DND-41 (cell line): ENCODE data around the gene ZDHHC22.

Experiments used
- ATAC-seq: fragments of 200-7000 bp; cut with Tn5 transposase; 3 replicates; pipeline ENCODE4 v1.9.1; 2021; ENCODE audit warnings: low read depth; ENCODE audit not compliant: insufficient read depth
- DNase-seq: peaks from one replicate; pipeline ENCODE4 v3.0.0-alpha.2; 2020
- H2AFZ ChIP-seq: 2 replicates; pipeline ENCODE4 v1.6.0; 2012; ENCODE audit warnings: low read depth, low read length
- H3K27ac ChIP-seq: 2 replicates; pipeline ENCODE4 v1.5.1; 2012; ENCODE audit warnings: low read length, inconsistent platforms
- H3K27me3 ChIP-seq: fragments of 200-600 bp; sonication (generic); 2 replicates; pipeline ENCODE4 v1.6.0; 2012; ENCODE audit warnings: low read length, mild to moderate bottlenecking, inconsistent platforms; ENCODE audit not compliant: insufficient read depth, poor library complexity
- H3K36me3 ChIP-seq: 2 replicates; pipeline ENCODE4 v1.5.1; 2012; ENCODE audit warnings: low read length, inconsistent platforms; ENCODE audit not compliant: insufficient read depth
- H3K4me1 ChIP-seq: 2 replicates; pipeline ENCODE4 v1.5.1; 2012; ENCODE audit warnings: mild to moderate bottlenecking, low read length; ENCODE audit not compliant: insufficient read depth
- H3K4me2 ChIP-seq: 2 replicates; pipeline ENCODE4 v1.6.0; 2012; ENCODE audit warnings: mild to moderate bottlenecking, moderate library complexity, low read length, inconsistent platforms; ENCODE audit not compliant: insufficient read depth
- H3K4me3 ChIP-seq, 2 experiments: fragments of 200-600 bp in 1 of 2; shearing (Covaris generic) in 1 of 2; 2 replicates each; pipeline ENCODE4 v1.5.1; 2012 to 2016; ENCODE audit warnings: inconsistent platforms in 2 of 2, low read length in 2 of 2, mild to moderate bottlenecking in 2 of 2, low read depth in 1 of 2, moderate library complexity in 1 of 2
- H3K79me2 ChIP-seq: 2 replicates; pipeline ENCODE4 v1.6.0; 2012; ENCODE audit warnings: low read length, inconsistent platforms; ENCODE audit not compliant: insufficient read depth
- H3K9ac ChIP-seq: 2 replicates; pipeline ENCODE4 v1.6.0; 2012; ENCODE audit warnings: low read depth, mild to moderate bottlenecking, inconsistent platforms, low read length, moderate library complexity
- H3K9me3 ChIP-seq: 2 replicates; pipeline ENCODE4 v1.5.1; 2012; ENCODE audit warnings: low read length, moderate library complexity, mild to moderate bottlenecking, inconsistent platforms; ENCODE audit not compliant: insufficient read depth, severe bottlenecking
- H4K20me1 ChIP-seq: 2 replicates; pipeline ENCODE4 v1.6.0; 2012; ENCODE audit warnings: low read length; ENCODE audit not compliant: insufficient read depth
- EZH2 ChIP-seq: IDR thresholded peaks from 3 replicates; pipeline ENCODE4 v1.6.1; 2012; ENCODE audit warnings: borderline replicate concordance, low read depth, mild to moderate bottlenecking, moderate library complexity, low read length, inconsistent platforms; ENCODE audit not compliant: severe bottlenecking
- TF ChIP-seq, protein P1 (sequence below): IDR thresholded peaks from 2 replicates; pipeline ENCODE4 v1.5.1; 2012; ENCODE audit warnings: borderline replicate concordance, low read length, moderate library complexity, mild to moderate bottlenecking; ENCODE audit not compliant: poor library complexity, severe bottlenecking; ENCODE audit errors: extremely low read depth

ZDHHC22 gene

DNA sequence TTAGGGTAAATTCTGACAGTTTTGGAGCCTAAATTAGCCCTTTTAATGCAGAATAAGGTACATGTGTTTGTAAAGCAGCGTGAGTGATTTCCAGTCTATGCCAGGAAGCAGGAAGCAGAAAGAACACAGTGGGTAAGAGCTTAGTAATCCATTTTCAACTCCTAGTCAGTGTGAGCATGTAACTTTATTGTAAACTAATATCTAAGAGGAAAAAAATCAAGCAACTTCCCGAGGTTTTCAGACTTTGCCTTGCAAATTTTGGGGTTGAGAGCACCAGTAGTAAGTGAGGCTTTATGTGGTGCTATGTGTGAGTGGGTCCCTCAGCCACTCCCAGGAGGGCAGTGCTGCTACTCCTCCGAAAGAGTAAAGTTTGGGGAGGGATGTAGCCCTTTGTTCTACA, 40.6 kb downstream of the ZDHHC22 start:
- no peak overlapping the region for H2AFZ ChIP-seq
- H3K27me3 ChIP-seq: no peaks in the 10 kb centered on the region
- DNase-seq (no peak), ATAC-seq (no peak)
- no peaks in the 10 kb centered on the region for H3K9me3 ChIP-seq
- H3K27ac ChIP-seq: no peak overlapping the region
- peaks cover 5% of the 10 kb centered on the region; the same call in 1 of the 2 replicates for H3K36me3 ChIP-seq
- peaks cover 59% of the 10 kb centered on the region for H3K79me2 ChIP-seq
- H4K20me1 ChIP-seq: no peaks in the 10 kb centered on the region
- H3K4me1 ChIP-seq: peaks cover 28% of the 10 kb centered on the region
- no peak overlapping the region for H3K4me2 ChIP-seq
- H3K9ac ChIP-seq: no peak overlapping the region
- H3K4me3 ChIP-seq: no peak overlapping the region
- TF ChIP-seq, protein P1, sequence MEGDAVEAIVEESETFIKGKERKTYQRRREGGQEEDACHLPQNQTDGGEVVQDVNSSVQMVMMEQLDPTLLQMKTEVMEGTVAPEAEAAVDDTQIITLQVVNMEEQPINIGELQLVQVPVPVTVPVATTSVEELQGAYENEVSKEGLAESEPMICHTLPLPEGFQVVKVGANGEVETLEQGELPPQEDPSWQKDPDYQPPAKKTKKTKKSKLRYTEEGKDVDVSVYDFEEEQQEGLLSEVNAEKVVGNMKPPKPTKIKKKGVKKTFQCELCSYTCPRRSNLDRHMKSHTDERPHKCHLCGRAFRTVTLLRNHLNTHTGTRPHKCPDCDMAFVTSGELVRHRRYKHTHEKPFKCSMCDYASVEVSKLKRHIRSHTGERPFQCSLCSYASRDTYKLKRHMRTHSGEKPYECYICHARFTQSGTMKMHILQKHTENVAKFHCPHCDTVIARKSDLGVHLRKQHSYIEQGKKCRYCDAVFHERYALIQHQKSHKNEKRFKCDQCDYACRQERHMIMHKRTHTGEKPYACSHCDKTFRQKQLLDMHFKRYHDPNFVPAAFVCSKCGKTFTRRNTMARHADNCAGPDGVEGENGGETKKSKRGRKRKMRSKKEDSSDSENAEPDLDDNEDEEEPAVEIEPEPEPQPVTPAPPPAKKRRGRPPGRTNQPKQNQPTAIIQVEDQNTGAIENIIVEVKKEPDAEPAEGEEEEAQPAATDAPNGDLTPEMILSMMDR: no peak
- TF ChIP-seq EZH2: no peak

DNA sequence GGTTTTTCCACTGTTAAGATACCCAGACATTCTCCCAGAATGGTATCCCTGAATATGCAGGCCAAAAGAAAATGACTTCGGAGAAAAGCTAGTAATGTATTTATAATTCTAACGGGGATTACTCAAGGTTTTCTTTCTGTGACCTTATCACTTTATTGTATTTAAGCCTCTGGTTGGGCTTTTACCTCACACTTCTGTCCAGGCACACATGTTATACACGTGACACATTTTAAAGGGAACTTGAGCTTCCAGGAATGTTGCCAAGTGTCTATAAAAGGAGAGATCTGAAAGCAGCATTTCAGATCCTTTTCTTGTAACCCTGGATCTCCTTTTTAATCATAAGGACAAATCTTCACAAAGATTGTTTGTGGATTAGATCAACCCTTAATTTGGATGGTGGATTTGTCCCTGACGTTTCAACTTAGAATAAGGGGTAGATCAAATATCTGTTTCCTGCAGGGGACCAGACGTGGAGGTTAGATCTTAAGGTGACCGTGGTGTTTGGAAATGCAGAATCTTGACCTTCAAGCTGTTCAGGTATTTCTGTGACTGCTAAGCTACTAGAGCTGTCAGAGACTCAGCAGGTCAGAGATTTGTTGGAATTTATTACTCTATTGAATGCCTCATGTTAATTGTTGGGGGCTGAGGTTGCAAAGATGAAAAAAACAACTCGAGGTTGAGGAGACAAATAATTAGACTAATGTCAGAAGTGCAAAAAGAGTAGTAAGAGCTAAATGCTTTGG, 42.0 kb downstream of the ZDHHC22 start:
- Histone ChIP-seq H3K27me3 (no peaks in the 10 kb centered on the region), H3K4me3 (peak overlapping the region in 1 of 2 experiments; percentile 98; a peak in 2 of 4 replicates), H4K20me1 (no peaks in the 10 kb centered on the region), H3K36me3 (no peaks in the 10 kb centered on the region), H3K27ac (peak overlapping the region; percentile 90; the same call in 1 of the 2 replicates), H3K4me2 (peak overlapping the region; percentile 89), H2AFZ (no peak overlapping the region), H3K9me3 (no peaks in the 10 kb centered on the region), H3K4me1 (peaks cover 28% of the 10 kb centered on the region), H3K9ac (peak overlapping the region; percentile 70), H3K79me2 (peaks cover 59% of the 10 kb centered on the region)
- DNase-seq (no peak), ATAC-seq (no peak)
- TF ChIP-seq EZH2: no peak
- TF ChIP-seq, protein P1: no peak

DNA sequence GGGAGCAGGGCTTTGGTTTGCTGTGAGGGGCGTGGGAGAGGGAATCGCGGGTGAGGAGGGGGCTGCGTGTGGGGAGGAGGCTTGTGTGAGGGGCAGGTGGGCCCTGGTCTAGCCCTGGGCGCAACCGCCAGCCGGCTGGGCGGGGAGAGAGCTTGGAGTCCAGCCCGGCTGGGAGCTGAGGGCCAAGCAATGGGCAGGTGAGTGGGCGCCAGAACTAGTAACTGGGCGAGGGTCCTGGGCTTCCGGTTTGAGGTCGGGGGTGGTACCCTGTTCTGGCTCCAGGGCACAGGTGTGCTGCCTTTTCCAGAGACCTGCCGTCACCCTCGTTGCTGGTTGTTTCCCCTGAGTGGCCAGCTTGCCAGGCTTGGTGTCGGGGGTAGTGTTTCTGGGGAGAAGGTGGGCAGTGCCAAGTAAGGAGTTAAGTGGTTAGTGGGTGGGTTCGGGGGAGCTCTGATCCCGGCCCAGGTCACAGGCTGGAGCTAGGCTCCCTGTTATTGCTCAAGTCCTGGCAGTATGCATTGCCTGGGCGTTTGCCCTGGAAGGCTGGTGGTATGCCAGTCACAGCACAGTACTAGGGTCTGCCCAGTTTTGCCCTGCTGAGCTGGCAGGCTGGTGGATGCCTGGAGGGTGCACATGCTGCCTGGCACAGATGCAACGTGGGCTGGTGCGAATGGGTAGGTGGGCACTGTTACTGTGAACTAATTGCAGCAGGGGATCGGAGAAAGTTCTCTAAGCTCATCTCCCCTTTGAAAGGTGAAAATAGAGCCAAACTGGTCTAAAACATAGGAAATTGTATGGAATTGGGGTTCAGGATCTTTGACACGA, 42.9 kb downstream of the ZDHHC22 start:
- H3K4me3 ChIP-seq: peak overlapping the region; percentile 79 to 98
- ATAC-seq (no peak), DNase-seq (peak; percentile 31)
- peak overlapping the region; percentile 90 for H3K27ac ChIP-seq
- no peaks in the 10 kb centered on the region for H3K9me3 ChIP-seq
- peaks cover 52% of the 10 kb centered on the region for H3K79me2 ChIP-seq
- peak overlapping the region; percentile 70 for H3K9ac ChIP-seq
- H3K4me1 ChIP-seq: peaks cover 28% of the 10 kb centered on the region
- H3K27me3 ChIP-seq: no peaks in the 10 kb centered on the region
- peak overlapping the region; percentile 99 for H2AFZ ChIP-seq
- TF ChIP-seq, protein P1: no peak
- no peak for TF ChIP-seq EZH2
- H3K4me2 ChIP-seq: peak overlapping the region; percentile 89
- no peaks in the 10 kb centered on the region for H3K36me3 ChIP-seq
- no peaks in the 10 kb centered on the region for H4K20me1 ChIP-seq
